HEK293T (cell line): ENCODE results near the gene LGALS8.

Experiments
- ARNT ChIP-seq: fragments of 450-650 bp; IDR thresholded peaks from 2 replicates; pipeline ENCODE4 v1.6.1; 2017; ENCODE audit warnings: mild to moderate bottlenecking
- BHLHE40 ChIP-seq: fragments of 450-650 bp; IDR thresholded peaks from 2 replicates; pipeline ENCODE4 v1.6.1; 2016; ENCODE audit warnings: mild to moderate bottlenecking, moderate library complexity, borderline replicate concordance
- FOXA1 ChIP-seq: fragments of 450-650 bp; IDR thresholded peaks from 2 replicates; pipeline ENCODE4 v1.6.1; 2016; ENCODE audit warnings: mild to moderate bottlenecking
- FOXK2 ChIP-seq: fragments of 450-650 bp; IDR thresholded peaks from 2 replicates; pipeline ENCODE4 v1.6.1; 2016; ENCODE audit warnings: mild to moderate bottlenecking
- FOXM1 ChIP-seq: fragments of 450-650 bp; IDR thresholded peaks from 2 replicates; pipeline ENCODE4 v1.6.1; 2017; ENCODE audit warnings: mild to moderate bottlenecking, borderline replicate concordance
- L3MBTL2 ChIP-seq: fragments of 450-650 bp; conservative IDR thresholded peaks from 2 replicates; pipeline ENCODE4 v1.6.1; 2016; ENCODE audit warnings: mild to moderate bottlenecking
- LEF1 ChIP-seq: fragments of 450-650 bp; IDR thresholded peaks from 2 replicates; pipeline ENCODE4 v1.6.1; 2017; ENCODE audit warnings: mild to moderate bottlenecking, borderline replicate concordance
- NFRKB ChIP-seq: fragments of 450-650 bp; IDR thresholded peaks from 2 replicates; pipeline ENCODE4 v1.6.1; 2016; ENCODE audit warnings: mild to moderate bottlenecking, moderate library complexity
- SP1 ChIP-seq: fragments of 450-650 bp; IDR thresholded peaks from 2 replicates; pipeline ENCODE4 v1.6.1; 2017
- SUZ12 ChIP-seq: fragments of 450-650 bp; IDR thresholded peaks from 2 replicates; pipeline ENCODE4 v1.6.1; 2016; ENCODE audit warnings: mild to moderate bottlenecking
- ZNF384 ChIP-seq: fragments of 450-650 bp; IDR thresholded peaks from 2 replicates; pipeline ENCODE4 v1.6.1; 2016

DNA sequence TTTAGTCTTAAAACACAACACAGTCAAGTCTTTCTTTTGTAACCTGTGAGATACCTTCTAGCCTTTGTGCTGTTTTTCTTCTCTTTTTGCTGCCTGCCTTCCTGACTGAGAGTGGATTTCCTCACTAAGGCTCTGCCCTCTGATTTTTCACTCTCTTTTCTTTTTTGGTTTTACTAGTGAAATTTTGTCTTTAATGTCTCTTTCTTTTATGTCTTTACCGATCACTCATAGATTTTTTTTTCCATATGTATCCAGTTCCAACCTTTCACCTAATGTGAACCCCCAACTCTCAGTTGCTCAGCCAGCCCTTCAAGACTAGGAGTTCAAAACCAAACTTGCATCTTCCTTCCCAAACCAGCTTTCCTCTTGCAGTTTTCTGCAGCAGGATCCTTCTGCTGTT is 6.5 kb downstream of the LGALS8 start:
- TF ChIP-seq FOXA1 = no peak
- no peak for TF ChIP-seq BHLHE40
- no peak for TF ChIP-seq FOXM1
- no peak for TF ChIP-seq ARNT
- no peak for TF ChIP-seq FOXK2
- TF ChIP-seq SP1 = no peak
- TF ChIP-seq NFRKB = no peak
- no peak for TF ChIP-seq ZNF384
- TF ChIP-seq L3MBTL2 = no peak
- TF ChIP-seq LEF1 = no peak
- no peak for TF ChIP-seq SUZ12
